Mesenchymal stem cell (in vitro differentiated cells and primary cell): Measurements from ENCODE around the gene AVEN.

Experiments
- DNase-seq: peaks from one replicate; pipeline ENCODE4 v3.0.0-alpha.2; 2013
- H2AFZ ChIP-seq: one replicate; pipeline ENCODE4 v1.6.1; 2013; ENCODE audit warnings: low read depth, mild to moderate bottlenecking, control low read depth, inconsistent platforms, low read length, moderate library complexity
- H2AK5ac ChIP-seq: 2 replicates; pipeline ENCODE4 v1.6.1; 2013; ENCODE audit warnings: low read length, moderate library complexity, mild to moderate bottlenecking, inconsistent platforms; ENCODE audit not compliant: severe bottlenecking
- H2BK120ac ChIP-seq: one replicate; pipeline ENCODE4 v1.6.1; 2013; ENCODE audit warnings: low read depth, mild to moderate bottlenecking, inconsistent platforms, low read length, moderate library complexity
- H2BK12ac ChIP-seq, 2 experiments: one replicate each; pipeline ENCODE4 v1.6.1; 2013; ENCODE audit warnings: inconsistent platforms in 2 of 2, low read length in 2 of 2, mild to moderate bottlenecking in 2 of 2, moderate library complexity in 2 of 2, control low read depth in 1 of 2
- H2BK15ac ChIP-seq: one replicate; pipeline ENCODE4 v1.6.1; 2013; ENCODE audit warnings: mild to moderate bottlenecking, low read depth, inconsistent platforms; ENCODE audit not compliant: poor library complexity, severe bottlenecking
- H2BK5ac ChIP-seq: 2 replicates; pipeline ENCODE4 v1.6.1; 2013; ENCODE audit warnings: low read depth, mild to moderate bottlenecking, low read length, control low read depth, inconsistent platforms; ENCODE audit not compliant: poor library complexity, severe bottlenecking
- H3K14ac ChIP-seq, 2 experiments: one replicate each; pipeline ENCODE4 v1.6.1; 2013; ENCODE audit warnings: inconsistent platforms in 2 of 2, low read length in 2 of 2, control low read depth in 1 of 2, mild to moderate bottlenecking in 1 of 2, moderate library complexity in 1 of 2
- H3K18ac ChIP-seq, 2 experiments: one replicate each; pipeline ENCODE4 v1.6.1; 2013; ENCODE audit warnings: inconsistent platforms in 2 of 2, low read length in 2 of 2, control low read depth in 1 of 2, low read depth in 1 of 2, mild to moderate bottlenecking in 1 of 2
- H3K23ac ChIP-seq, 2 experiments: one replicate each; pipeline ENCODE4 v1.6.1; 2013; ENCODE audit warnings: inconsistent platforms in 2 of 2, low read length in 2 of 2, mild to moderate bottlenecking in 2 of 2, moderate library complexity in 2 of 2, control low read depth in 1 of 2
- H3K27ac ChIP-seq: 2 replicates; pipeline ENCODE4 v1.5.1; 2013; ENCODE audit warnings: mild to moderate bottlenecking, moderate library complexity, low read length, control low read depth, inconsistent platforms; ENCODE audit not compliant: poor library complexity, severe bottlenecking
- H3K27me3 ChIP-seq, 2 experiments: 2 replicates each; pipeline versions ENCODE4 v1.6.1 to v1.7.0; 2013; ENCODE audit warnings: low read length in 2 of 2, mild to moderate bottlenecking in 2 of 2, moderate library complexity in 2 of 2, control low read depth in 1 of 2, inconsistent platforms in 1 of 2; ENCODE audit not compliant: control insufficient read depth in 1 of 2, insufficient read depth in 1 of 2
- H3K36me3 ChIP-seq, 2 experiments: 2 replicates each; pipeline versions ENCODE4 v1.6.1 to v1.7.0; 2013; ENCODE audit warnings: low read length in 2 of 2, control low read depth in 1 of 2, inconsistent platforms in 1 of 2, low read depth in 1 of 2, mild to moderate bottlenecking in 1 of 2; ENCODE audit not compliant: insufficient read depth in 2 of 2, control insufficient read depth in 1 of 2
- H3K4ac ChIP-seq, 2 experiments: one replicate each; pipeline ENCODE4 v1.6.1; 2013; ENCODE audit warnings: inconsistent platforms in 2 of 2, low read length in 2 of 2, mild to moderate bottlenecking in 2 of 2, moderate library complexity in 2 of 2, control low read depth in 1 of 2, low read depth in 1 of 2
- H3K4me1 ChIP-seq: 2 replicates; pipeline ENCODE4 v1.6.1; 2013; ENCODE audit warnings: low read depth, low read length, control low read depth; ENCODE audit not compliant: control insufficient read depth, insufficient read depth
- H3K4me2 ChIP-seq: 2 replicates; pipeline ENCODE4 v1.6.1; 2013; ENCODE audit warnings: low read length, mild to moderate bottlenecking, inconsistent platforms; ENCODE audit not compliant: poor library complexity, severe bottlenecking
- H3K4me3 ChIP-seq, 2 experiments: 2 replicates each; pipeline versions ENCODE4 v1.5.1 to v1.7.0; 2013; ENCODE audit warnings: low read length in 2 of 2, mild to moderate bottlenecking in 2 of 2, control low read depth in 1 of 2, low read depth in 1 of 2; ENCODE audit not compliant: insufficient read depth in 1 of 2
- H3K79me1 ChIP-seq: replicated peaks from 2 replicates; pipeline ENCODE4 v1.6.1; 2013; ENCODE audit warnings: mild to moderate bottlenecking, control low read depth, low read length, inconsistent platforms; ENCODE audit not compliant: poor library complexity, severe bottlenecking
- H3K9ac ChIP-seq: 2 replicates; pipeline ENCODE4 v1.7.0; 2013; ENCODE audit warnings: mild to moderate bottlenecking, low read length, moderate library complexity
- H3K9me3 ChIP-seq: 2 replicates; pipeline ENCODE4 v1.7.0; 2013; ENCODE audit warnings: mild to moderate bottlenecking, low read length; ENCODE audit not compliant: control insufficient read depth
- H4K8ac ChIP-seq: one replicate; pipeline ENCODE4 v1.6.1; 2013; ENCODE audit warnings: inconsistent platforms, mild to moderate bottlenecking, low read length, moderate library complexity
- H4K91ac ChIP-seq: one replicate; pipeline ENCODE4 v1.6.1; 2013; ENCODE audit warnings: mild to moderate bottlenecking, low read length, inconsistent platforms
- WGBS: methylation state at CpG from one replicate; pipeline ENCODE4 v1.1.7; 2013; ENCODE audit warnings: mixed read lengths; 5-methylcytosine and 5-hydroxymethylcytosine counted together

AVEN gene

GRCh38 chr15:33888176-33888575, 150.8 kb downstream of the AVEN start:
- no peak overlapping the region for H3K4me3 ChIP-seq
- H2AFZ ChIP-seq, result no peak overlapping the region
- no peak overlapping the region for H2BK120ac ChIP-seq
- H2AK5ac ChIP-seq, result no peak overlapping the region
- H3K9ac ChIP-seq, result no peak overlapping the region
- no peak overlapping the region for H2BK12ac ChIP-seq
- H3K18ac ChIP-seq, result no peak overlapping the region
- no peak overlapping the region for H4K91ac ChIP-seq
- no peak overlapping the region for H3K4ac ChIP-seq
- no peaks in the 10 kb centered on the region for H3K27me3 ChIP-seq
- no peak overlapping the region for H3K4me2 ChIP-seq
- H3K9me3 ChIP-seq, result no peaks in the 10 kb centered on the region
- no peak overlapping the region for H3K14ac ChIP-seq
- no peak overlapping the region for H2BK5ac ChIP-seq
- no peak overlapping the region for H3K23ac ChIP-seq
- H4K8ac ChIP-seq, result no peak overlapping the region
- no peak overlapping the region for H2BK15ac ChIP-seq
- no peaks in the 10 kb centered on the region for H3K36me3 ChIP-seq
- WGBS, result 48% methylated on average over 2 of the region's 2 CpGs
- no peak overlapping the region for H3K27ac ChIP-seq
- H3K4me1 ChIP-seq, result no peaks in the 10 kb centered on the region
- peaks cover 7% of the 10 kb centered on the region for H3K79me1 ChIP-seq
- DNase-seq, result no peak

GRCh38 chr15:33882921-33883320, 156.1 kb downstream of the AVEN start:
- no peak overlapping the region for H3K23ac ChIP-seq
- H2BK5ac ChIP-seq, result no peak overlapping the region
- no peak overlapping the region for H2BK120ac ChIP-seq
- H3K4me1 ChIP-seq, result no peaks in the 10 kb centered on the region
- H3K36me3 ChIP-seq, result no peaks in the 10 kb centered on the region
- 88% methylated on average over 1 of the region's 2 CpGs for WGBS
- no peak overlapping the region for H3K27ac ChIP-seq
- no peak overlapping the region for H3K14ac ChIP-seq
- no peak overlapping the region for H2BK12ac ChIP-seq
- no peaks in the 10 kb centered on the region for H3K27me3 ChIP-seq
- H4K91ac ChIP-seq, result no peak overlapping the region
- no peak overlapping the region for H3K9ac ChIP-seq
- H3K4me2 ChIP-seq, result no peak overlapping the region
- no peak overlapping the region for H3K4ac ChIP-seq
- peaks cover 15% of the 10 kb centered on the region for H3K79me1 ChIP-seq
- H3K9me3 ChIP-seq, result no peaks in the 10 kb centered on the region
- H2AFZ ChIP-seq, result no peak overlapping the region
- no peak overlapping the region for H2BK15ac ChIP-seq
- no peak overlapping the region for H3K4me3 ChIP-seq
- DNase-seq, result no peak
- H4K8ac ChIP-seq, result no peak overlapping the region
- no peak overlapping the region for H3K18ac ChIP-seq
- H2AK5ac ChIP-seq, result no peak overlapping the region

- H2AFZ ChIP-seq, result no peak overlapping the region
- peaks cover 10% of the 10 kb centered on the region for H3K79me1 ChIP-seq
- no peak overlapping the region for H3K23ac ChIP-seq
- WGBS, result 88% methylated on average over 2 of the region's 2 CpGs
- H2BK5ac ChIP-seq, result no peak overlapping the region
- H2BK15ac ChIP-seq, result no peak overlapping the region
- H3K27me3 ChIP-seq, result no peaks in the 10 kb centered on the region
- no peak overlapping the region for H4K8ac ChIP-seq
- DNase-seq, result no peak
- no peak overlapping the region for H3K4me2 ChIP-seq
- H3K4me1 ChIP-seq, result no peaks in the 10 kb centered on the region
- H3K4me3 ChIP-seq, result no peak overlapping the region
- H2BK120ac ChIP-seq, result no peak overlapping the region
- no peak overlapping the region for H3K14ac ChIP-seq
- H3K27ac ChIP-seq, result no peak overlapping the region
- no peaks in the 10 kb centered on the region for H3K9me3 ChIP-seq
- H2AK5ac ChIP-seq, result no peak overlapping the region
- H3K36me3 ChIP-seq, result peaks cover 0 to 3% of the 10 kb centered on the region in 2 experiments
- H2BK12ac ChIP-seq, result no peak overlapping the region
- H3K9ac ChIP-seq, result no peak overlapping the region
- H4K91ac ChIP-seq, result no peak overlapping the region
- H3K18ac ChIP-seq, result no peak overlapping the region
- no peak overlapping the region for H3K4ac ChIP-seq
Measured at GRCh38 chr15:33874156-33874555, 164.8 kb downstream of the AVEN start.

- Histone ChIP-seq H3K4me1 (no peaks in the 10 kb centered on the region), H3K4me3 (no peak overlapping the region), H2AFZ (no peak overlapping the region), H3K4me2 (no peak overlapping the region), H2AK5ac (no peak overlapping the region), H3K27me3 (no peaks in the 10 kb centered on the region), H3K27ac (no peak overlapping the region), H3K9me3 (no peaks in the 10 kb centered on the region), H4K91ac (no peak overlapping the region), H2BK12ac (no peak overlapping the region), H2BK120ac (no peak overlapping the region), H3K4ac (no peak overlapping the region), H3K14ac (no peak overlapping the region), H2BK5ac (no peak overlapping the region), H3K23ac (no peak overlapping the region), H3K18ac (no peak overlapping the region), H4K8ac (no peak overlapping the region), H2BK15ac (no peak overlapping the region), H3K79me1 (peaks cover 11% of the 10 kb centered on the region), H3K36me3 (peaks cover 0 to 3% of the 10 kb centered on the region in 2 experiments), H3K9ac (peak overlapping the region; percentile 13)
- DNase-seq, result peak; percentile 8
- WGBS, result 81% methylated on average over 13 of the region's 13 CpGs
Measured at GRCh38 chr15:33872416-33873106, 166.4 kb downstream of the AVEN start.
